Stimulated activated naive B cell treated with anti-CD40 and anti-IgM and Interleukin-4, amounts not matched to agents 10 μg/mL and 1 μg/mL and 100 μg/mL, for 72 hours (primary cell): ENCODE data around the gene FPGS.
A peak's percentile ranks its signal among the peaks of the same experiment; 100 is the strongest.
"Not testable (repeated sequence)": the region's sequence is repeated elsewhere in the genome, so short reads cannot be mapped to it uniquely, and the experiment has no call there.

Experiments
- ATAC-seq, 2 donors: fragments of 150-1000 bp; cut with Tn5 transposase; replicated peaks; 2 replicates each; pipeline ENCODE4 v1.10.0; 2021; ENCODE audit warnings: moderate library complexity in 1 of 2
- DNase-seq: peaks from one replicate; pipeline ENCODE4 v3.0.0; 2021
- H3K27ac Mint-ChIP-seq: one replicate; pipeline ENCODE4 v1.8.0; 2022; ENCODE audit warnings: mild to moderate bottlenecking, mixed read lengths
- H3K27me3 Mint-ChIP-seq, 2 donors: one replicate each; pipeline ENCODE4 v1.8.0; 2022; ENCODE audit warnings: mixed read lengths in 2 of 2
- H3K36me3 Mint-ChIP-seq, 2 donors: one replicate each; pipeline ENCODE4 v1.8.0; 2022; ENCODE audit warnings: mixed read lengths in 2 of 2, mild to moderate bottlenecking in 1 of 2
- H3K4me1 Mint-ChIP-seq, 2 donors: one replicate each; pipeline ENCODE4 v1.8.0; 2022; ENCODE audit warnings: mixed read lengths in 2 of 2, mild to moderate bottlenecking in 1 of 2
- H3K4me3 Mint-ChIP-seq, 2 donors: one replicate each; pipeline ENCODE4 v1.8.0; 2022; ENCODE audit warnings: mild to moderate bottlenecking in 2 of 2, mixed read lengths in 2 of 2, moderate library complexity in 1 of 2
- H3K9me3 Mint-ChIP-seq, 2 donors: one replicate each; pipeline ENCODE4 v1.8.0; 2022; ENCODE audit warnings: mixed read lengths in 2 of 2, mild to moderate bottlenecking in 1 of 2

FPGS gene

GRCh38 chr9:127777368-127777980 is 25.2 kb upstream of the FPGS start:
- H3K4me3 Mint-ChIP-seq: peak overlapping the region; percentile 96 to 100
- H3K36me3 Mint-ChIP-seq: peaks cover 19 to 26% of the 10 kb centered on the region in 2 donors
- H3K4me1 Mint-ChIP-seq: peaks cover 28 to 58% of the 10 kb centered on the region in 2 donors
- DNase-seq (no peak), ATAC-seq (no peak)
- H3K27me3 Mint-ChIP-seq: no peaks in the 10 kb centered on the region
- peak overlapping the region; percentile 94 for H3K27ac Mint-ChIP-seq
- H3K9me3 Mint-ChIP-seq: no peaks in the 10 kb centered on the region

GRCh38 chr9:127778280-127779135 is 24.2 kb upstream of the FPGS start, which contains the start of gene SH2D3C:
Gene SH2D3C (minus strand): TSS chr9:127778666. CDS start chr9:127778627, 39 bp downstream.
- no peaks in the 10 kb centered on the region for H3K27me3 Mint-ChIP-seq
- peak within 1 kb of the TSS; percentile 94 for H3K27ac Mint-ChIP-seq
- peaks cover 19 to 26% of the 10 kb centered on the region in 2 donors for H3K36me3 Mint-ChIP-seq
- DNase-seq (peak; percentile 59), ATAC-seq (peak; percentile 52 to 54)
- H3K9me3 Mint-ChIP-seq: no peaks in the 10 kb centered on the region
- peaks cover 34 to 61% of the 10 kb centered on the region in 2 donors for H3K4me1 Mint-ChIP-seq
- peak within 1 kb of the TSS; percentile 96 to 100 for H3K4me3 Mint-ChIP-seq

- ATAC-seq: peak; percentile 81 to 82
- H3K4me1 Mint-ChIP-seq: peaks cover 35 to 63% of the 10 kb centered on the region in 2 donors
- no peaks in the 10 kb centered on the region for H3K9me3 Mint-ChIP-seq
- peak overlapping the region; percentile 92 for H3K27ac Mint-ChIP-seq
- peak; percentile 90 for DNase-seq
- no peaks in the 10 kb centered on the region for H3K27me3 Mint-ChIP-seq
- H3K4me3 Mint-ChIP-seq: peak overlapping the region; percentile 96 to 100
- H3K36me3 Mint-ChIP-seq: peaks cover 15 to 18% of the 10 kb centered on the region in 2 donors
These were observed 23.3 kb upstream of the FPGS start for GRCh38 chr9:127779136-127779981.

- no peak for ATAC-seq
- Mint-ChIP-seq H3K4me3 (no peak overlapping the region), H3K27me3 (no peaks in the 10 kb centered on the region), H3K36me3 (peaks cover 14 to 17% of the 10 kb centered on the region in 2 donors), H3K9me3 (no peaks in the 10 kb centered on the region), H3K4me1 (peaks cover 39 to 69% of the 10 kb centered on the region in 2 donors), H3K27ac (peak overlapping the region; percentile 92)
- DNase-seq: no peak
These were observed 22.4 kb upstream of the FPGS start for GRCh38 chr9:127780126-127780885.

- H3K27ac Mint-ChIP-seq: peak overlapping the region; percentile 92
- peaks cover 39 to 69% of the 10 kb centered on the region in 2 donors for H3K4me1 Mint-ChIP-seq
- H3K9me3 Mint-ChIP-seq, H3K4me3 Mint-ChIP-seq, ATAC-seq, DNase-seq, H3K27me3 Mint-ChIP-seq: not testable (repeated sequence)
- peaks cover 14 to 17% of the 10 kb centered on the region in 2 donors for H3K36me3 Mint-ChIP-seq
These were observed 21.8 kb upstream of the FPGS start for GRCh38 chr9:127780909-127781308.

- peaks cover 16% of the 10 kb centered on the region in 2 donors for H3K36me3 Mint-ChIP-seq
- H3K4me3 Mint-ChIP-seq: no peak overlapping the region
- no peaks in the 10 kb centered on the region for H3K27me3 Mint-ChIP-seq
- ATAC-seq (no peak), DNase-seq (no peak)
- H3K4me1 Mint-ChIP-seq: peaks cover 34 to 66% of the 10 kb centered on the region in 2 donors
- no peaks in the 10 kb centered on the region for H3K9me3 Mint-ChIP-seq
- H3K27ac Mint-ChIP-seq: peak overlapping the region; percentile 75
These were observed 20.9 kb upstream of the FPGS start for GRCh38 chr9:127781806-127782205.

- Mint-ChIP-seq H3K4me1 (peaks cover 40 to 71% of the 10 kb centered on the region in 2 donors), H3K36me3 (peaks cover 17 to 23% of the 10 kb centered on the region in 2 donors)
- ATAC-seq: peak in 1 of 2 donors; percentile 1
These were observed 19.3 kb upstream of the FPGS start for GRCh38 chr9:127783111-127784008.

GRCh38 chr9:127785023-127785932 is 17.4 kb upstream of the FPGS start:
- Mint-ChIP-seq H3K27me3 (no peaks in the 10 kb centered on the region), H3K36me3 (peaks cover 34 to 36% of the 10 kb centered on the region in 2 donors), H3K9me3 (no peaks in the 10 kb centered on the region), H3K27ac (peak overlapping the region; percentile 98), H3K4me3 (peak overlapping the region; percentile 95 to 98), H3K4me1 (peaks cover 40 to 67% of the 10 kb centered on the region in 2 donors)
- peak; percentile 46 to 54 for ATAC-seq
- DNase-seq: peak; percentile 82

More at GRCh38 chr9:127783111-127784008, 19.3 kb upstream of the FPGS start:
- no peaks in the 10 kb centered on the region for H3K27me3 Mint-ChIP-seq
- H3K9me3 Mint-ChIP-seq: no peaks in the 10 kb centered on the region
- H3K27ac Mint-ChIP-seq: peak overlapping the region; percentile 98
- H3K4me3 Mint-ChIP-seq: peak overlapping the region; percentile 83
- peak; percentile 57 for DNase-seq

- peak; percentile 67 to 74 for ATAC-seq
- H3K9me3 Mint-ChIP-seq: no peaks in the 10 kb centered on the region
- peaks cover 42 to 65% of the 10 kb centered on the region in 2 donors for H3K4me1 Mint-ChIP-seq
- H3K27ac Mint-ChIP-seq: peak within 1 kb of the TSS; percentile 98
- H3K27me3 Mint-ChIP-seq: no peaks in the 10 kb centered on the region
- peak within 1 kb of the TSS; percentile 95 to 98 for H3K4me3 Mint-ChIP-seq
- DNase-seq: peak; percentile 94
- peaks cover 38 to 41% of the 10 kb centered on the region in 2 donors for H3K36me3 Mint-ChIP-seq
These were observed 16.5 kb upstream of the FPGS start, which contains the start of gene CDK9 for GRCh38 chr9:127785933-127786772. Gene CDK9 (plus strand): TSS chr9:127786034. CDS start chr9:127786149, 115 bp downstream.

- Mint-ChIP-seq H3K27ac (peak overlapping the region; percentile 74), H3K4me3 (peak overlapping the region; percentile 95 to 98), H3K27me3 (no peaks in the 10 kb centered on the region), H3K9me3 (no peaks in the 10 kb centered on the region), H3K4me1 (peaks cover 39 to 65% of the 10 kb centered on the region in 2 donors), H3K36me3 (peaks cover 40 to 44% of the 10 kb centered on the region in 2 donors)
- ATAC-seq (no peak), DNase-seq (no peak)
These were observed 15.9 kb upstream of the FPGS start for GRCh38 chr9:127786773-127787104.

- peak overlapping the region; percentile 21 to 62 for H3K4me3 Mint-ChIP-seq
These were observed 14.2 kb upstream of the FPGS start for GRCh38 chr9:127788337-127789011.

More at GRCh38 chr9:127788337-127789011, 14.2 kb upstream of the FPGS start:
- Mint-ChIP-seq H3K27me3 (no peaks in the 10 kb centered on the region), H3K9me3 (no peaks in the 10 kb centered on the region), H3K36me3 (peaks cover 44 to 50% of the 10 kb centered on the region in 2 donors), H3K27ac (peak overlapping the region; percentile 51), H3K4me1 (peaks cover 37 to 60% of the 10 kb centered on the region in 2 donors)
- ATAC-seq: no peak
- no peak for DNase-seq
